ENCODE measurements around the gene NUTM2D.
"Not testable (repeated sequence)": the region's sequence is repeated elsewhere in the genome, so short reads cannot be mapped to it uniquely, and the experiment has no call there.

- not testable (repeated sequence) for TF ChIP-seq TCF12 (IDR thresholded peaks at IDR 0.05; ENCODE audit: low read depth, low read length); CTCF (IDR thresholded peaks at IDR 0.05 in 2 of 3, conservative IDR thresholded peaks at IDR 0.05 in 1 of 3; ENCODE audit: control insufficient read depth in 2 of 3, extremely low read depth in 1 of 3, insufficient read depth in 1 of 3, low read depth in 3 of 3, low read length in 3 of 3)
Measured at GRCh38 chr10:87352825-87353224, 4.7 kb upstream of the NUTM2D start.

Data from GM12878 (cell line).